Fibroblast of mammary gland (primary cell): Measurements from ENCODE around the gene PLXND1.

Experiments
- DNase-seq: peaks from one replicate; pipeline ENCODE4 v3.0.0-alpha.2; 2010; ENCODE audit warnings: low read depth
- H3K4me3 ChIP-seq: 2 replicates; pipeline ENCODE4 v1.5.1; 2011; ENCODE audit warnings: low read depth, mild to moderate bottlenecking, low read length, moderate library complexity; ENCODE audit not compliant: control insufficient read depth
- TF ChIP-seq, protein P1 (sequence below): conservative IDR thresholded peaks from 2 replicates; pipeline ENCODE4 v1.5.1; 2011; ENCODE audit warnings: low read depth, low read length, inconsistent platforms; ENCODE audit not compliant: control insufficient read depth, insufficient read depth

The PLXND1 gene

DNA sequence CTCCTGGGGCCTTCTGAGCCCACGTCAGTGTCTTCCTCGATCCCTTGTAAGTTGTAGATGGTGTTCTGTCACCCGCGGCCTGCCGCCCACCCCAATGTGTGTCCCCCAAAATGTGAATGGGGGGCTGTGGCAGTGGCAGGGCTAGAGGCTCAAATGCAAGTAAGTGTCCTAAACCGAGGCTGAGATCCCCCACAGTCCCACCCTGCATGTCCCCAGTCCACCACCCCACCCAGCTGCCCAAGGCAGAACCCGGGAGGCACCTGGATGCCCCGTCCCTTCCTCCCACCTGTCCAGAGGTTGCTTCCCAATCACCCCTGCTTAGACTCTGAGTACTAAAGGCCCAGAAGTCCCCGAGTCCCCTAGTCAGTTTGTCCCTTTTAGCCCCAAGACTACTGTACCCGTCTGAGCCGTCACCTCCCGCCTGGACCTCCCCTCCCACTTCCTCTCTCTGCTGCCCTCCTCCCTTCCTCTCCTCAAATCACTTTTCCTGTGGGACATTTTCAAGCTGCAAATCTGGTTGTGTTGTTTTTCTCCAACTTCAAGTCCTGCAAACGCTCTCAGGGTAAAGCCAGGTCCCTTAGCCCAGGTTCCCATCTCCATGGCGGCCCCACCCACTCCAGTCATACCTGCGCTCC is 11.8 kb upstream of the PLXND1 start:
- no peak overlapping the region for H3K4me3 ChIP-seq
- no peak for DNase-seq
- TF ChIP-seq, protein P1, sequence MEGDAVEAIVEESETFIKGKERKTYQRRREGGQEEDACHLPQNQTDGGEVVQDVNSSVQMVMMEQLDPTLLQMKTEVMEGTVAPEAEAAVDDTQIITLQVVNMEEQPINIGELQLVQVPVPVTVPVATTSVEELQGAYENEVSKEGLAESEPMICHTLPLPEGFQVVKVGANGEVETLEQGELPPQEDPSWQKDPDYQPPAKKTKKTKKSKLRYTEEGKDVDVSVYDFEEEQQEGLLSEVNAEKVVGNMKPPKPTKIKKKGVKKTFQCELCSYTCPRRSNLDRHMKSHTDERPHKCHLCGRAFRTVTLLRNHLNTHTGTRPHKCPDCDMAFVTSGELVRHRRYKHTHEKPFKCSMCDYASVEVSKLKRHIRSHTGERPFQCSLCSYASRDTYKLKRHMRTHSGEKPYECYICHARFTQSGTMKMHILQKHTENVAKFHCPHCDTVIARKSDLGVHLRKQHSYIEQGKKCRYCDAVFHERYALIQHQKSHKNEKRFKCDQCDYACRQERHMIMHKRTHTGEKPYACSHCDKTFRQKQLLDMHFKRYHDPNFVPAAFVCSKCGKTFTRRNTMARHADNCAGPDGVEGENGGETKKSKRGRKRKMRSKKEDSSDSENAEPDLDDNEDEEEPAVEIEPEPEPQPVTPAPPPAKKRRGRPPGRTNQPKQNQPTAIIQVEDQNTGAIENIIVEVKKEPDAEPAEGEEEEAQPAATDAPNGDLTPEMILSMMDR: no peak

- TF ChIP-seq, protein P1: no peak
- no peak overlapping the region for H3K4me3 ChIP-seq
- DNase-seq: no peak
Observed at GRCh38 chr3:129617381-129618185, 11.1 kb upstream of the PLXND1 start.

- TF ChIP-seq, protein P1: no peak
- peak; percentile 76 for DNase-seq
- no peak overlapping the region for H3K4me3 ChIP-seq
Observed at GRCh38 chr3:129616713-129617112, 10.2 kb upstream of the PLXND1 start.

DNA sequence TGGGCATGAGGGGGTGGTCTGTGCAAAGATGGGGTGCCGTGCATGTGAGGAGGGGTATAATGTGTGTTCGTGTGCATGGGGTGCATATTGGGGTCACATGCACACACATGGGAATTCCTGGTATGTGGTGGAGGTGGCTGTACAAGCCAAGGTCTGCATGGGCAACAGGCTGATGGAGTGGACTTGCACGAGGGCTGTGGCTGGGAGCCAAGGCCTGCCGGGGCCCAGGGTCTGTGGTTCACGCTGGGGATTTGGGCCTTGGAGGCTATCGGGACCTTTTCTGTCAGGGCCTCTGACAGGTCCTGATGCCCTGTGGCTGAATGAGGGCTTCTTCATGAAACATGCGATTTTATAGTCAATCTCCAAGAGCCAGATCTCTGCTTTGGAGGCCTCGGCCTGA is 9.8 kb upstream of the PLXND1 start:
- no peak for DNase-seq
- TF ChIP-seq, protein P1: no peak
- H3K4me3 ChIP-seq: no peak overlapping the region

GRCh38 chr3:129615751-129616281 is 9.3 kb upstream of the PLXND1 start:
- no peak for DNase-seq
- TF ChIP-seq, protein P1: no peak
- H3K4me3 ChIP-seq: no peak overlapping the region

DNA sequence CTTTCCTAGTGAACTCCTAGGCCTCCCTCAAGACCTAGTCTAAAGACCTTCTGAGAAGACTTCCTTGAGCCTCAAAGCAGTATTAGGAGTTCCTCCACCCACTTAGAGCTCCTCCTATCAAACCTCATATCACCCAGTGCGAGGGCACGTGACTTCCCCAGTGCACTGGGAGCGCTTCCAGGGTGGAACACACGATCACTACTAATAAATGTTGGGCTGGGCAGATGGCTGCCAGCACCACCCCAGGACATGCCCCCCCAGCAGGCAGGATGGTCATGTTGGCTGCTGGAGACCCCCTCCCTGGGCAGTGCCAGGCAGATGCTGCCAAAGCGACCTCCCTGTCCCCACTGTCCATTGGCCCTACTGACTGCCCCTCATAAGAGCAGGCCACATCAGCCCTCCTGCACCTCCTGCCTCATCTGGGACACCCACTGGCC is 8.5 kb upstream of the PLXND1 start:
- TF ChIP-seq, protein P1: no peak
- no peak overlapping the region for H3K4me3 ChIP-seq
- DNase-seq: no peak
